CD4-positive, alpha-beta T cell treated with Interleukin-10 for 1 hour (primary cell): ENCODE results near the gene PEX19.

ENCODE experiments used
- DNase-seq: peaks from one replicate; pipeline ENCODE4 v3.0.0-alpha.2; 2020

Gene PEX19

GRCh38 chr1:160277330-160277729, 7.6 kb downstream of the PEX19 start:
- no peak for DNase-seq

- no peak for DNase-seq
Observed at GRCh38 chr1:160271025-160271424, 13.9 kb downstream of the PEX19 start.

- DNase-seq, result no peak
Observed at GRCh38 chr1:160267284-160267991, 17.5 kb downstream of the PEX19 start.

- no peak for DNase-seq
Observed at GRCh38 chr1:160264795-160265307, 20.1 kb downstream of the PEX19 start.

- peak; percentile 99 for DNase-seq
Observed at GRCh38 chr1:160261893-160262794, 22.8 kb downstream of the PEX19 start, which contains the start of gene DCAF8. DCAF8 (minus strand) TSS chr1:160262549; CDS start chr1:160244008, 18,541 bp downstream.

- peak; percentile 88 for DNase-seq
Observed at GRCh38 chr1:160261556-160261892, 23.4 kb downstream of the PEX19 start.

GRCh38 chr1:160260406-160261382, 24.2 kb downstream of the PEX19 start:
- DNase-seq, result peak; percentile 9

- no peak for DNase-seq
Observed at GRCh38 chr1:160258177-160258798, 26.6 kb downstream of the PEX19 start.

GRCh38 chr1:160257411-160258015, 27.4 kb downstream of the PEX19 start:
- no peak for DNase-seq

GRCh38 chr1:160256396-160257046, 28.4 kb downstream of the PEX19 start:
- DNase-seq, result no peak

GRCh38 chr1:160255781-160256300, 29.1 kb downstream of the PEX19 start:
- no peak for DNase-seq

GRCh38 chr1:160251687-160252526, 33.0 kb downstream of the PEX19 start:
- peak; percentile 74 for DNase-seq

GRCh38 chr1:160251011-160251410, 33.9 kb downstream of the PEX19 start:
- no peak for DNase-seq

- no peak for DNase-seq
Observed at GRCh38 chr1:160247053-160247452, 37.9 kb downstream of the PEX19 start.

- DNase-seq, result no peak
Observed at GRCh38 chr1:160245434-160245833, 39.5 kb downstream of the PEX19 start.

- no peak for DNase-seq
Observed at GRCh38 chr1:160244209-160244608, 40.7 kb downstream of the PEX19 start.

- no peak for DNase-seq
Observed at GRCh38 chr1:160243767-160244166, 41.2 kb downstream of the PEX19 start.

- no peak for DNase-seq
Observed at GRCh38 chr1:160239582-160240299, 45.2 kb downstream of the PEX19 start.

GRCh38 chr1:160238408-160238807, 46.5 kb downstream of the PEX19 start:
- no peak for DNase-seq
